Inflammatory macrophage treated with lipopolysaccharide for 4 hours (primary cell): Measurements from ENCODE around the gene PRDM7.

Experiments used
- DNase-seq: peaks from one replicate; pipeline ENCODE4 v3.0.0-alpha.2; 2020

PRDM7 gene

GRCh38 chr16:90033387-90033786, 43.7 kb downstream of the PRDM7 start:
- DNase-seq, result no peak

GRCh38 chr16:90032674-90033331, 44.3 kb downstream of the PRDM7 start:
- DNase-seq, result no peak

- peak; percentile 2 for DNase-seq
Measured at GRCh38 chr16:90031931-90032673, 45.0 kb downstream of the PRDM7 start.

GRCh38 chr16:90031186-90031930, 45.8 kb downstream of the PRDM7 start:
- no peak for DNase-seq

GRCh38 chr16:90028985-90029384, 48.1 kb downstream of the PRDM7 start:
- no peak for DNase-seq

- no peak for DNase-seq
Measured at GRCh38 chr16:90027611-90028010, 49.5 kb downstream of the PRDM7 start.

- peak; percentile 32 for DNase-seq
Measured at GRCh38 chr16:90026135-90026534, 51.0 kb downstream of the PRDM7 start.

- no peak for DNase-seq
Measured at GRCh38 chr16:90023078-90023447, 54.1 kb downstream of the PRDM7 start.

- DNase-seq, result peak; percentile 92
Measured at GRCh38 chr16:90022209-90023077, 54.7 kb downstream of the PRDM7 start.

- DNase-seq, result peak; percentile 67
Measured at GRCh38 chr16:90020838-90021382, 56.2 kb downstream of the PRDM7 start.

- DNase-seq, result no peak
Measured at GRCh38 chr16:90020260-90020837, 56.8 kb downstream of the PRDM7 start.

- DNase-seq, result no peak
Measured at GRCh38 chr16:90019543-90020259, 57.4 kb downstream of the PRDM7 start.

GRCh38 chr16:90018652-90019542, 58.2 kb downstream of the PRDM7 start, which contains the start of gene DBNDD1:
DBNDD1 (minus strand) TSS chr16:90019456; CDS start chr16:90019341, 115 bp downstream.
- no peak for DNase-seq

GRCh38 chr16:90018297-90018651, 58.9 kb downstream of the PRDM7 start:
- DNase-seq, result no peak

- no peak for DNase-seq
Measured at GRCh38 chr16:90016339-90016950, 60.7 kb downstream of the PRDM7 start.

- no peak for DNase-seq
Measured at GRCh38 chr16:90015586-90016338, 61.4 kb downstream of the PRDM7 start.

GRCh38 chr16:90012991-90013745, 64.0 kb downstream of the PRDM7 start:
- DNase-seq, result no peak

GRCh38 chr16:90011908-90012501, 65.1 kb downstream of the PRDM7 start:
- no peak for DNase-seq
